Suprapubic skin (tissue), 4 donors: Measurements from ENCODE around the gene CAT.

Experiments used
- CTCF ChIP-seq, 2 donors: fragments of 200-600 bp in 1 of 2; fragments of 450-650 bp in 1 of 2; sonication (generic) in 1 of 2; IDR thresholded peaks; one replicate each; pipeline ENCODE4 v1.5.1; 2016 to 2019; ENCODE audit warnings: antibody characterized with exemption in 2 of 2, mild to moderate bottlenecking in 1 of 2, moderate library complexity in 1 of 2
- EP300 ChIP-seq: sonication (generic); formaldehyde crosslinking; IDR thresholded peaks from one replicate; pipeline ENCODE4 v1.6.1; 2017; ENCODE audit warnings: antibody characterized with exemption
- POLR2A ChIP-seq, 2 donors: fragments of 450-650 bp; IDR thresholded peaks; one replicate each; pipeline ENCODE4 v1.6.1; 2017; ENCODE audit warnings: antibody characterized with exemption in 2 of 2, mild to moderate bottlenecking in 2 of 2, moderate library complexity in 2 of 2
- POLR2AphosphoS5 ChIP-seq, 3 donors: sonication (generic); formaldehyde crosslinking; IDR thresholded peaks; one replicate each; pipeline ENCODE4 v1.6.1; 2017; ENCODE audit warnings: antibody characterized with exemption in 3 of 3

- TF ChIP-seq CTCF (IDR thresholded peaks at IDR 0.05) (no peak), POLR2AphosphoS5 (IDR thresholded peaks at IDR 0.05) (peak in 2 of 3 donors; percentile 46 to 49), EP300 (no peak), POLR2A (IDR thresholded peaks at IDR 0.05) (peak in 1 of 2 donors; percentile 69)
Observed at GRCh38 chr11:34438529-34439507, at the start of gene CAT.
